GM10266 (cell line): ENCODE data around the gene OOEP.

Experiments used
- DNase-seq: peaks from one replicate; pipeline ENCODE4 v3.0.0; 2012; ENCODE audit errors: extremely low spot score
- TF ChIP-seq, protein P1 (sequence below): IDR thresholded peaks from 2 replicates; pipeline ENCODE4 v1.5.1; 2012; ENCODE audit warnings: mild to moderate bottlenecking, low read depth; ENCODE audit not compliant: control insufficient read depth, insufficient read depth; ENCODE audit errors: missing control alignments

The OOEP gene

DNA sequence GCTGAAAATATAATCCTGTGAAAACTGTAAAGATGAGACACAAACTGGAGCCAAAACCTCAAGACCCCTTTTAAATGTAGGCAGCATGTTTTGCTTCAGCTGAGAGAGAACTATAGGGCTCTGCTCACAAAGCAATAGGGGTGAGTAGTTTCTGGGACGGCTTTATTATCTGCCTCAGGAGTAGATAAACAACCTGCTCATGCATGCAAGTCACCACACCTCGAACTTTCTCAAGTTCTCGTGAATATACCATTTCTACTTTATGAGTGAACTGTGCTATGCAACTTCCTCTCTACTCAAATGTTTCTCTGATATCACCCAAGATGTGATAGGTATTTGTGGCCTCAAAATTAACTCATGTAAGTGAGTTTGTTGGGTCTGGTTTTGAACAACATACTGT lies 7.5 kb upstream of the OOEP start:
- TF ChIP-seq, protein P1, sequence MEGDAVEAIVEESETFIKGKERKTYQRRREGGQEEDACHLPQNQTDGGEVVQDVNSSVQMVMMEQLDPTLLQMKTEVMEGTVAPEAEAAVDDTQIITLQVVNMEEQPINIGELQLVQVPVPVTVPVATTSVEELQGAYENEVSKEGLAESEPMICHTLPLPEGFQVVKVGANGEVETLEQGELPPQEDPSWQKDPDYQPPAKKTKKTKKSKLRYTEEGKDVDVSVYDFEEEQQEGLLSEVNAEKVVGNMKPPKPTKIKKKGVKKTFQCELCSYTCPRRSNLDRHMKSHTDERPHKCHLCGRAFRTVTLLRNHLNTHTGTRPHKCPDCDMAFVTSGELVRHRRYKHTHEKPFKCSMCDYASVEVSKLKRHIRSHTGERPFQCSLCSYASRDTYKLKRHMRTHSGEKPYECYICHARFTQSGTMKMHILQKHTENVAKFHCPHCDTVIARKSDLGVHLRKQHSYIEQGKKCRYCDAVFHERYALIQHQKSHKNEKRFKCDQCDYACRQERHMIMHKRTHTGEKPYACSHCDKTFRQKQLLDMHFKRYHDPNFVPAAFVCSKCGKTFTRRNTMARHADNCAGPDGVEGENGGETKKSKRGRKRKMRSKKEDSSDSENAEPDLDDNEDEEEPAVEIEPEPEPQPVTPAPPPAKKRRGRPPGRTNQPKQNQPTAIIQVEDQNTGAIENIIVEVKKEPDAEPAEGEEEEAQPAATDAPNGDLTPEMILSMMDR, result no peak
- DNase-seq, result no peak

DNA sequence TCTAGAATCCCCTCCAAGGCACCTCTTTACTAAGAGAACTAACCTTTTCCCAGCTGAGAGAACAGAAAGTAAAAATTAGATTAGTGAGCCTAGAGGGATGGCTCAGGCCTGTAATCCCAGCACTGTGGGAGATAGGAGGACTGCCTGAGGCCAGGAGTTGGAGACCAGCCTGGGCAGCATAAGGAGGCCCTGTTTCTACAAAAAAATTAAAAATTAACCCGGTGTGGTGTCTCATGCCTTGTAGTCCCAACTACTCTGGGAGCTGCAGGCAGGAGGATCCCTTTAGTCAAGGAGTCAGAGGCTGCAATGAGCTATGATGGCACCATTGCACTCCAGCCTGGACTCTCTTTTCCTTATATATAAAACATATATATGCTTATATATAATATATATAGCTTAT lies 5.5 kb upstream of the OOEP start:
- TF ChIP-seq, protein P1, result no peak
- no peak for DNase-seq

DNA sequence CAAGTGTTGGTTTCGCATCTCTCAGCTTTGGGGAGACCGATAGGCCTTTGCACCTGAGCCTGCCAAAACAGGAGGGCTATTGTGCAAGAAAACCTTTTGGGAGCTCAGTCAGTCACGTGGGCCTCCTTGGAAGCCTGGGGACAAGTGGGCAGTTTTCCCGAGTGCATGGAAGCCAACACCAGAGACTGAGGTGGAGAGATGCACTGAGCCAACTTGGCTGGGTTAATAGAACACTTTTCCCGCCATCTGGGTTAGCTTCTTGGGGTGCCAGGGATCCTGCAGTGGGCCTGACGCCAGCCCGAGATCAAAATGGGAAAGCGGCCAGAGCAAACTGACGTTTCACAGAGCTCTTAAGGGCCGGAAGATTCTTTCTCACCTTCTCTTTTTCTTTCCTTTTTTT lies 2.8 kb upstream of the OOEP start:
- TF ChIP-seq, protein P1, result no peak
- no peak for DNase-seq

DNA sequence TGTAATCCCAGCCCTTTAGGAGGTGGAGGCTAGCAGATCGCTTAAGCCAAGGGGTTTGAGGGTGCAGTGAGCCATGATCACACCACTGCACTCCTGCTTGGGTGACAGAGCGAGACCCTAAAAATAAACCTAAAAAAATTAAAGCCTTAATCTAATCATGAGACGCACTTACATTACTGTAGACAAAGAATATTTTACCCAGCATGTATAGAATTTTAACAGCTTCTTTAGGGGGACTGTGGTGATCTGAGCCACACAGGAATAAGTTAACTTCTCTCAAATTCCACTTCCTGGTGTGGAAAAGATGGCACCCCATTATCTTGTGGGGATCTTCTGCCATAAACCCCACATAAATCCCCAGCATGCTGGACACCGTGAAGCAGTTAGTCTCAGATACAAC lies 2.3 kb upstream of the OOEP start:
- no peak for DNase-seq
- TF ChIP-seq, protein P1, result no peak

DNA sequence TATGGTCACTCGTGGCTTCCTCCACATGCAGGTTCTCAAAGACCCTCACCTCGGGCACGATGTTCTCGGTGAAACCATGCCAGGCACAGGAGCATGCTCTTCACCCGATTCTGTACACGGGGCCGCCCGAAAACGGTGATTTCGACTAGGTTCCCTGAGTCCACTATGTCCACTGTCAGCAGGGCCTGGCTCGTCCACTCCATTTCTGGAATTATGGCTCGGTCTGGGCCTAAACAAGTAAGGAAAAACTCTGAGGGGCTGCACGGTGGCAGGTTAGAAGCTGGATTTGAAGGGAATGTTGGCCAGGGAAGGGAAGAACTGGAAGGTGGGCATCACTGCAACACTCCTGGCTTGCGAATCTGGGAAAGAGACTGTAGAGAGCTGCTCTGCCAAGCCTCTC lies 540 bp downstream of the OOEP start:
- TF ChIP-seq, protein P1, result no peak
- peak; percentile 5 for DNase-seq

DNA sequence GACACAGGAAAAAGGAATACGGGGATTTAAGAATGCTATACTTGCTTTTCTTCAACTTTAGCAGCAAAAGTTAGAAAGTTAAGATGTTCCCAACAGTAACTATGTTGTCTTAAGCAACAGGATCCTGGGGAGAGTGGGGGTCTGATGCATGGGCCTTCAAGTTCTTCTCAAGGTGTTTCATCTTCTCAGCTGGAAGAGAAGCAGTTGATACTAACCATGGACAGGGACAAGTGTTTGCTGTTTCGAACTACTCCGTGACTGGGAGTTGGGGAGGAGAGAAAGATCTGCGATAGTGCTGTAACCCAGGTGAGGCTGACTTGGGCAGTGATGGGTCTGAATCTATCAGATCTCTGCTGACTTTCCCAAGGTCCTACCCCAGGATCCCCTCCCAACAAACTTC lies 1.0 kb downstream of the OOEP start:
- DNase-seq, result peak; percentile 5
- TF ChIP-seq, protein P1, result no peak

DNA sequence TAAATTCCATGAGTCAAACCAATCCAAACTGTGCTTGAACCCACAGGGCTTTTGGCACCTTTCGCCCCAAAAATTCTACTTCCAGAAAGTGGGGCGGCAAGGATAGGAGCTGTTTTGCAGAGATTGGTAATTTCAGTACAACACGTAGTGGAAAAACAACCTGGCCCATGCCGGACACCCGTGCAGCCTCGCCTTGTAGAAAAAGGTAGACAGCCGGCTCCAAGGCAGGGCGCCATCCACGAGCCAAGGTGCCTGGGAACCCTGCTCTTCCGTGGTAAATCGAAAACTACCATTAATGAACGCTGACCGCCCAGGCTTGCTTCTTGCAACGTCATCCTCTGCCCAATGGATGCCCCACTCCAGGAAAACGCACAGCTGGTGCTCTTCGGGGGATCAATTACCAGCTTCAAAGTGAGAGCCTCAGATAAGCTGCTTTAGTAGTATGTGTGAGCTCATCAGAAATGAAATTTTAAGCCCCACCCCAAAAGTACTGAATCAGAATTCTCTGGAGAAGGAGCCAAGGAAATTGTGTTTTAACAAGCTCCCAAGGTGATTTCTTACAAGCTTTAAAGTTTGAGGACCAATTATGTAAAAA lies 1.8 kb downstream of the OOEP start:
- TF ChIP-seq, protein P1, result no peak

More for the DNA sequence above, 1.8 kb downstream of the OOEP start:
- peak; percentile 7 for DNase-seq
